NOMO-1 treated with DMSO at 0.1 percent for 48 hours (cell line): ENCODE measurements around the gene CA10.
A peak's percentile ranks its signal among the peaks of the same experiment; 100 is the strongest.

Source experiments
- DNase-seq: peaks from one replicate; lab custom pipeline; 2025; ENCODE audit not compliant: unreplicated experiment; lab: John Stamatoyannopoulos, UW

Gene CA10

DNA sequence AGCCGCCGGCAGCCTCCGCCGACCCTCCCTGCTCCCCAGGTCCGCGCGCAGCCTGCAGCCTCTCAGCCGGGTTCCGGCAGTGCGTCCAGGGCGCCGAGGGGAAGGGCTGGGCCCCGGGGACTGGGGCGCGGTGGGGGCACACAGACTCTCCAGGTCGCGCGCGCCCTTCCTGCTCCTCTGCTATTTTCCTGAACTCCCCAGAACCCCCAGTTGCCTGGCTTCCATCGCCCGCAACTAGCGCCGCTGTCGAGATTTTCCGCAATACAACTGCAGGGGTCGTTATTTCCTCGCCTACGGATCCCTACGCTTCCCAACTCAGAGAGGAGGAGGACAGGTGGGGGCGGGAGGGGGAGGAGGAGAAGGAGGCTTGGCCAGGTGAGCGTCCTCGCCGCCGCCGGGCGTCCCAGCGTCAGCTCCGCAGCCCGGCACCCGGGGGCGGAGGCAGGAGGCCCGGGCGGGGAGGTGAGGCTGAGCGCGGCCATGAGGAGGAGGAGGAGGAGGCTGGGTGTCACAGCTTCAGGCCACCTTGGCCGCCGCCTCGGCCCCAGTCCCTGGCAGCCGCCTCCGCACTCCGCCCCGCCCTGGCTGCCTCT, at the start of gene CA10:
TSS of gene CA10 (minus strand) at position 265 of the 593 bp plus-strand sequence.
- no peak for DNase-seq

DNA sequence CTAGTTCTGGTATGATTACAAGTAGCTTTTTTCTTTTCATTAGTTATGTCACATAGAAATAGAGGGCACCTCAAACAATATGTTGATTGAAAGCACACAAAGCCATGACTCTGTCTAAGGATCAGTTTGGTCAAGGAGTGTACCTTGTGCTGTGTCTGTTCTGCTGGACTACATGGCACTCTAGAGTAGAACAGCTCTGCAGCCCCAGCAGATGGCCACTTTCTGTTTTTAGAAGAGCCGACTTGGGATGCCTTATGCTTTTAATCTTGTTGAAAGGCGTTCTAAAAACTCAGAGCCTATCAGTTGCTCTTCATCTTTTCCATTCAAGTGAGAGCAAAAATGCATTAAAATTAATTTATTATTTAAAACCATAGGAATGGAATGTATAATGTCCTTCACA, 49.3 kb upstream of the CA10 start:
- DNase-seq = no peak

- no peak for DNase-seq
Measured at GRCh38 chr17:52202520-52203080, 44.1 kb upstream of the CA10 start.

GRCh38 chr17:52201767-52202519, 43.4 kb upstream of the CA10 start:
- no peak for DNase-seq

DNA sequence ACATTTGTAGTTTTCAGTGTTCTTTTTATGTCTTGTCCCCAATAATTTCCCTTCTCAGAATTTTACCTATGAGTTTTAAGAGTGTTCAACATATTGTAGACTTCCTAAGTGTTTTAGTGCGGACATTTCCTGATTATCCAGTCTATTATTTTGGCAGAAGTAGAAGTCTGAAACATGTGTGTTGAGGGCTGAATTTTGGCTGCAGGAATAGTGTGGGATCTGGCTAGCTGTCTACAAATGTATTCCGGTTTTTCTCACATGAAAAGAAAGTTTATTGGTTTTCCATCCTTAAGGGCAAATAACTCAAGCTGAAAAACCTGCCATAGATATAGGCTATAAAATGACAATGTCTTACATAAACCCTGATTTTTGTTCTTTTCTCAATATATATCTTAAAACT, 33.0 kb upstream of the CA10 start:
- DNase-seq = no peak

DNA sequence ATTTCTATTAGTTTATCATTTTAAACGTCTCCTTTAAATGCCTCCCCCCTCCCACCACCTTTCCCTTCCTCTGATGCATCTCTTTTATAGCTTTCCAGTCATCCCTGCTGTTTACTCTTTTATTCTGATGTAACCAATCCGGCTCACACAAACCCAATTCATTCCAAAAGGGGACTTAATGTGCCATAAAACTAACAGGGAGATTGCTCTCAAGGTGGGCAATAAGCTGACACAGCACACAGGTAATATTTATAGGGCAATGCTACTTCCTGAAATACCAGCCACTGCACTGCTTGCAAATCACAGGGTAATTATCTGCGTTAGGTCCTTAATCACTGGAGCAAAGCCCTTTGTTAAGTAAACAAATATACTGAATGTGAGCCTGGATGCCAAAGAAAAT, 23.3 kb upstream of the CA10 start:
- DNase-seq = no peak

DNA sequence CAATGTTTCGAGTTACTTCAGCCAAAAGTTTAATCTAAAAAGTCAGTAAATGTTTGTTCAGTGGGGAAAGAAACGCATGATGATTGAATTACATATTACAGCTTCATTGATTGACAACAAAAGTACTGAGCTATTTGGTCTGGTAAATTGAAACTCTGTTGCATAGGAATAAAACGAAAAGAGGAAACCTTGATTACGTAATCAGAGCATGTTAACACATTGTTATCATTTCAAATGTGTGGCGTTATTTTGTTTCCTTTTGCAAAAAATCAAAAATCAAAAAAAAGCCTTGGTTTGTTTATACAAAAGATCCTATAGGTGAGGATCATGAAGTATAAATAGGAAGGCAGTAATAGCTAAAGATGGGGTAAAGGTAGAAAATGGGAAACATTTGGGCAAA, 19.5 kb upstream of the CA10 start:
- DNase-seq = peak; percentile 3

DNA sequence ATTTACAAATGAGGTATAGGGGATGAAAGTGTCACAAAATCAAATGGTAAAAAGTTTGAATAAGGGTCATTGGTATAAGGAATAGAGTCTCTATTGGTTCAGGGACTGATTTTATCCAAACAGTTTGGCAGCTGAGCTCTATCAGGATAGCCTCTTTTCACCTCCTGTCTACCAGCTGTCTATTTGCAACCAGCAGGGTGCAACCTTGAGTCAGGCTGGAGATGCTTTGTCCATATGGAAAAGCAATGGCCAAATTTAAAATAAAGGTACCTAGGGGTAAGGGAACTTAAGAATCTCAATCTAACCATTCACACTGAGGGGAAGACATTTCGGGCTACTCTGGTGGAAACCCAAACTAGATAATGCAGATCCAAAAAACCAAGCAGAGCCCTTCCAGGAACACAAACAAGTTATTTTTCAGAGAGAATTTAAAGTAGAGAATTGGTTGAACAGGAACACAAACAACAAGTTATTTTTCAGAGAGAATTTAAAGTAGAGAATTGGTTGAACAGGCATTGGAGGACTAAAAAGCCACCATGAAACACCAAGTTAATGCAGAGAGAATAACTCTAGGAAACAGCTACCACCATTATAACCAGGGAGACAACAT, 12.6 kb upstream of the CA10 start:
- no peak for DNase-seq

- DNase-seq = no peak
Measured at GRCh38 chr17:52160136-52160567, 1.6 kb upstream of the CA10 start.

DNA sequence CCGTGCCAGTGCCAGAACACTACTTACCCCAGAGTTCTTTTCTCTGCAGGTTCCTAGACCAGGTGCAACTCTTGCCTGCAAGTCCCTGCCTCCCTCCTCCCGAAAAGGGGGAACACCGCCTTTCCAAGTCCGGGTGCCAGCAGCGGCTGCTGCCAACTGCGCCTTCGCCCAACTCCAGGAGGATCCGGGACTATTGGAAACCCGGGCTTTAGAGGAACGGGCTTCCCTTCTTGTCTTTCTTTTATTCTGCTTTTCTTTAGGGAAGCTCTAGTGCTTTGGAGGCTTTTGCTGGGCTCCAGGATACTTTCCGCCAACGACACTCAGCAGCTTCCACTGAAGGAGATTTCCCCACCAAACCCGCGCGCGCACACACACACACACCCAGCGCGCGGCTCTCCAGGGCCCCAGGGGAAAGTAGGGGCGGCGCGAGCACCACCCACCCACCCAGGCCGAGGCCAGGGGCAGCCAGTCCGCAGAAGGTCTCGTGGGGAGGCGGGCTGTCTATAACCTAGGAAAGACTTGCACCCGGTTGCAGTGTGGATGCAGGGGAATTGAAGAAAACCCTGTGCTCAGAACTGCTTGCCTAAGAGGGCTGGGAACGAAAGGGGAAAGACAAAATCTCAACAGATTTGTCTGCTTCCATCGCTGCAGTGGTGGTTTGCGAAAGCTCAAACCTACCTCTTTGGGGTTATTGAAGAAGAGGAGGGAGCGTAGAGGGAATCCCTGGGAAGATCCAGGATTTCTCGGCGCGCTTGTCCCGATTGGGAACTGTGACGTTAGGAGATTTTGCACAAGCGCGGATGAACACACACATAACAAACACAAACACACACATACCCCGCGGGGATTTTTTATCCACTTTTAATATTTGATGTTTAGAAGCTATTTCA, 977 bp upstream of the CA10 start:
- no peak for DNase-seq

DNA sequence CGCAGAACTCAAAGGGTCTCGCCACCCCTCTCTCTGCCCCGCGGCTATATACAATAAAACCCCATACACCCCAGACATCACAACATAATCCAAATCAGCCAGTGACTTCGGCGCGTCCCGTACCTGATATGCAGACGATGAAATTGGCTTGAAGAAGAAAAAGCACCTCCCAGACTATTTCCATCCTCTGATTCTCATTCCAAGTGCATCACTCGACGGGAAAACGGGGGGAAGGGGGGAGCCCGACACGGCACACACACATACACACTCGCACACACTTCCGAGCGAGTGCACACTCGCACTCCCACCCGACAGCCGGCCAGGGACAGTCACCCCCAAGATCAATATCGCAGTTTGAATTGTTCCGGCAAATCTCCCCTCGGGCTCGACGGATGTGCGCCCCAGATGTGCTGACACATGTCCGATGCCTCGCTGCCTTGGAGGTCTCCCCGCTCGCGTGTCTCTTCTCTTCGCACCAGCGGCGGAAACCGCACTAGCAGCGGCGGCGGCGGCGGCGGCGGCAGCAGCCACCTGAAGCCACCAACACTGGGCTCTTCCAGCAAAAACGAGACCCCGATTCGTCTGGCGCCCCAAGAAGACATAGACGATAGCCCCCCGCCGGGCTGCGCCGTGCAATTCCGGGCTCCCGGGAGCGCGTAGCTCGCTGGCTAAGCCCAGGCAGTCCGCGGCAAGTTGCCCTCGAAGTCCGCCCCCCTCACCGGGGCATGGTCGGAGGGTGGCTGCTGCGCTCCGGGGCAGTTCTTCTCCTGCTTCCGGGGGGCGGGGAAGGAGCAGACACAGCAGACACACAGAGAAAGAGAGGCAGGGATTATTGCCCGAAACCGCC, 688 bp downstream of the CA10 start:
- no peak for DNase-seq

- DNase-seq = no peak
Measured at GRCh38 chr17:52156576-52157570, 1.6 kb downstream of the CA10 start.

DNA sequence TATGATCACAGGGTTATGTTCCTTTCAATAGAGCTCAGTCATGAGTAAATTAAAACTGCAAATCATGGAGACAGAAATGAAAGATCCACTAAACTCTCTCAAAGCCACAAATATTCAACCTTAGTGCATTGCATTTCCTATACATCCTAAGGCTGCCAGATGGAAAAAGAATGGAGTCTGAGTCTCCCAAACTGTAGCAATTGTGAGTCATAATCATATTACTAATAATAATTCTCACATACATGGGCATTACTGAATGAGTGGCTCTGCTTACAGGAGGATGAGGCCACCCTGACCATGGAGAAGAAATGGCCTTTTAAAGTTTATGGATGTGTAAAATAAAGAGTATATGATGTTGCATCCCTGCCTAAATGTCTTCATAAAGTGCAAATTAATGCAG, 3.2 kb downstream of the CA10 start:
- DNase-seq = no peak

GRCh38 chr17:52154466-52154865, 4.0 kb downstream of the CA10 start:
- no peak for DNase-seq

DNA sequence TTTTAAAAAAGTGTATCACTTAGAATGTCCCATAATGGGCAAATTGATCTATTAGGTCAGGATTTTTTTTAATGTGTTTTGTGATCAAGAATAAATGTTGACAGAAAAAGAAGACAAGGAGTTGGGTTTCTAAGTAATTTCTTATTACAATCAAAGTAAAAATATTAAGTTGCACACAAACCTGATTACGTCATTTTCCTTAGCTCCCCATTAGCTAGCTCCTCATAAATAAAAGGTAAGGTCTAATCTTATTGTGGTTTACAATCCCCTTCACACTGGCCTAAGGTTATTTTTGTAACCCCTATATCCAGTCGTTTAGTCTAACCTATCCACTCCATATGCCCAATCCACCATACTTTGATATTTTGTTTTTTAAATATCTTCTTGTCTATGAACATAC, 7.6 kb downstream of the CA10 start:
- no peak for DNase-seq

GRCh38 chr17:52149626-52150025, 8.9 kb downstream of the CA10 start:
- DNase-seq = no peak

DNA sequence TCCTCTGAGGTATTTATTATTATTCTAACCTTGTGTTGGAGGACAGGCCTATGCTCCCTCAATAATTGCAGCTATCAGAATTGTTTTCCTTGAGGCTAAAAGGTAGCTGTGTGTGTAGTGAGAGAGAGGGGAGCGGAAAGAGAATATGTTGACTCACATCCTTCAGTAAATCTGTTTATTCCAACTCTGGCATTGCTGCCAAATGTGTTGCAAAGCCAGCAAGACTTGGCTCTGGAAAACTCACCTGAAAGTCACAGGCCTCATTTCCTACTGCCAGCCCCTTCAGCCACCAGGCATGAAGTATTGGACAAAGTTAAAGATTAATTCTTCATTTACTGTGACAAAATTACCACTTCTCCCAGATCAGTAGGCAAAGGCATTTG, 9.6 kb downstream of the CA10 start:
- DNase-seq = no peak

- DNase-seq = no peak
Measured at GRCh38 chr17:52148288-52148968, 10.1 kb downstream of the CA10 start.
